Mesothelial cell of epicardium (in vitro differentiated cells): Measurements from ENCODE around the gene SRMS. TPM values are rescaled to one million over a fixed set of nuclear protein-coding genes. Genes with fewer than 3 reads are reported as not detected.

Source experiments
- DNase-seq, 2 experiments: peaks; one replicate each; pipeline ENCODE4 v3.0.0; 2021; ENCODE audit warnings: low spot score in 2 of 2; ENCODE audit not compliant: unreplicated experiment in 2 of 2
- H3K27ac Mint-ChIP-seq: 2 replicates; pipeline ENCODE4 v1.8.0; 2021; ENCODE audit warnings: mixed read lengths
- H3K27me3 Mint-ChIP-seq: 2 replicates; pipeline ENCODE4 v1.8.0; 2021; ENCODE audit warnings: low read depth, mixed read lengths
- H3K36me3 Mint-ChIP-seq: 2 replicates; pipeline ENCODE4 v1.8.0; 2021; ENCODE audit warnings: mixed read lengths
- H3K4me1 Mint-ChIP-seq: 2 replicates; pipeline ENCODE4 v1.8.0; 2021; ENCODE audit warnings: mixed read lengths
- H3K4me3 Mint-ChIP-seq: 2 replicates; pipeline ENCODE4 v1.8.0; 2021; ENCODE audit warnings: mild to moderate bottlenecking, moderate library complexity, mixed read lengths
- H3K9me3 Mint-ChIP-seq: 2 replicates; pipeline ENCODE4 v1.8.0; 2021; ENCODE audit warnings: mixed read lengths
- CTCF ChIP-seq: fragments of 200-600 bp; sonication (generic); IDR thresholded peaks from one replicate; pipeline ENCODE4 v1.5.0; 2021; ENCODE audit warnings: antibody characterized with exemption; ENCODE audit not compliant: unreplicated experiment
- total RNA-seq: library from RNA; stranded (reverse); gene quantifications from 3 replicates; pipeline ENCODE4 v1.2.1, GENCODE V29; 2021

The SRMS gene
- total RNA-seq, 1 donor from 2014 or later, result not detected

- Mint-ChIP-seq H3K27me3 (peaks cover 1% of the 10 kb centered on the region), H3K4me3 (no peak overlapping the region), H3K27ac (no peak overlapping the region), H3K4me1 (peaks cover 12% of the 10 kb centered on the region), H3K9me3 (peaks cover 3% of the 10 kb centered on the region), H3K36me3 (peaks cover 16% of the 10 kb centered on the region)
- DNase-seq, result no peak
- no peak for TF ChIP-seq CTCF
These were observed 21.6 kb downstream of the SRMS start for GRCh38 chr20:63525971-63526370.

- no peak for TF ChIP-seq CTCF
- Mint-ChIP-seq H3K4me3 (no peak overlapping the region), H3K27ac (peak overlapping the region; percentile 18), H3K27me3 (peaks cover 1% of the 10 kb centered on the region), H3K4me1 (peaks cover 12% of the 10 kb centered on the region), H3K36me3 (peaks cover 16% of the 10 kb centered on the region), H3K9me3 (peaks cover 3% of the 10 kb centered on the region)
- no peak for DNase-seq
These were observed 22.4 kb downstream of the SRMS start for GRCh38 chr20:63525185-63525584.

- peaks cover 1% of the 10 kb centered on the region for H3K27me3 Mint-ChIP-seq
- peak overlapping the region; percentile 84 for H3K4me3 Mint-ChIP-seq
- H3K36me3 Mint-ChIP-seq, result peaks cover 18% of the 10 kb centered on the region
- DNase-seq, result peak in 1 of 2 experiments; percentile 20
- no peak overlapping the region for H3K27ac Mint-ChIP-seq
- H3K4me1 Mint-ChIP-seq, result peaks cover 19% of the 10 kb centered on the region
- H3K9me3 Mint-ChIP-seq, result peaks cover 3% of the 10 kb centered on the region
- no peak for TF ChIP-seq CTCF
These were observed 24.5 kb downstream of the SRMS start for GRCh38 chr20:63522981-63523611.

- Mint-ChIP-seq H3K27me3 (peaks cover 3% of the 10 kb centered on the region), H3K27ac (peak overlapping the region; percentile 80), H3K9me3 (peaks cover 3% of the 10 kb centered on the region), H3K36me3 (peaks cover 18% of the 10 kb centered on the region), H3K4me1 (peaks cover 21% of the 10 kb centered on the region), H3K4me3 (peak overlapping the region; percentile 84)
- no peak for TF ChIP-seq CTCF
- DNase-seq, result peak in 1 of 2 experiments; percentile 13
These were observed 25.3 kb downstream of the SRMS start for GRCh38 chr20:63522091-63522868.

GRCh38 chr20:63521602-63522001 lies 25.9 kb downstream of the SRMS start:
- Mint-ChIP-seq H3K27me3 (peaks cover 3% of the 10 kb centered on the region), H3K36me3 (peaks cover 18% of the 10 kb centered on the region), H3K9me3 (peaks cover 3% of the 10 kb centered on the region), H3K4me3 (peak overlapping the region; percentile 84), H3K27ac (peak overlapping the region; percentile 83), H3K4me1 (peaks cover 21% of the 10 kb centered on the region)
- no peak for TF ChIP-seq CTCF
- peak in 1 of 2 experiments; percentile 19 for DNase-seq
